Central memory CD8-positive, alpha-beta T cell (primary cell): ENCODE measurements around the gene GFPT1.
A peak's percentile ranks its signal among the peaks of the same experiment; 100 is the strongest.

Source experiments
- ATAC-seq: fragments of 150-1000 bp; cut with Tn5 transposase; replicated peaks from 2 replicates; pipeline ENCODE4 v1.10.0; 2022; ENCODE audit warnings: mild to moderate bottlenecking, moderate FRiP score, moderate number of reproducible peaks; ENCODE audit not compliant: poor library complexity, severe bottlenecking; ENCODE audit errors: extremely low read depth
- DNase-seq, 2 donors: peaks; one replicate each; pipeline ENCODE4 v3.0.0; 2021; ENCODE audit warnings: low spot score in 2 of 2
- H3K27ac Mint-ChIP-seq: one replicate; pipeline ENCODE4 v1.8.0; 2022; ENCODE audit warnings: low read depth, mild to moderate bottlenecking, moderate library complexity, mixed read lengths
- H3K27me3 Mint-ChIP-seq: one replicate; pipeline ENCODE4 v1.8.0; 2022; ENCODE audit warnings: mixed read lengths
- H3K36me3 Mint-ChIP-seq: one replicate; pipeline ENCODE4 v1.8.0; 2022; ENCODE audit warnings: mild to moderate bottlenecking, moderate library complexity, mixed read lengths; ENCODE audit not compliant: insufficient read depth
- H3K4me1 Mint-ChIP-seq: one replicate; pipeline ENCODE4 v1.8.0; 2022; ENCODE audit warnings: mixed read lengths
- H3K4me3 Mint-ChIP-seq: one replicate; pipeline ENCODE4 v1.8.0; 2022; ENCODE audit warnings: mild to moderate bottlenecking, moderate library complexity, mixed read lengths
- H3K9me3 Mint-ChIP-seq: one replicate; pipeline ENCODE4 v1.8.0; 2022; ENCODE audit warnings: mixed read lengths

The GFPT1 gene

DNA sequence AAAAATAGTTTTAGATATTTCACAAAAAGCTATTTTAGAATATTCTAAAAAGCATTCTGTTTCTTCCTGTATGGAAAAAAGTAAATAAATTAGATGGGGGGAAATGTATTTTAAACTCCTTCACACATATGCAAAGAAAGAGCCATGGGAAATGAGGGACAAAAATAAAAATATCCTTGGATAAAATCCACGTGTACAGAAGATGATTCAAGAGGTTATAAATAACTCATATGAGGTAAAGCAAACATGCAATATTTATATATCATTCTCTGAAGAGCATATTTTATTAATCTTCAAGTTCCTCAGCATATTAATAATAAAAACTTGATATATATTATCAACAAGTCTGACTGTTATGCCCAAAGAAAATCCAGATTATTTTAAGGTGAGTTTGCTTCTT lies 8.8 kb upstream of the GFPT1 start:
- Mint-ChIP-seq H3K4me3 (no peak overlapping the region), H3K36me3 (peaks cover 45% of the 10 kb centered on the region), H3K27me3 (no peaks in the 10 kb centered on the region), H3K27ac (no peak overlapping the region), H3K9me3 (no peaks in the 10 kb centered on the region), H3K4me1 (no peaks in the 10 kb centered on the region)
- ATAC-seq, result no peak
- no peak for DNase-seq

DNA sequence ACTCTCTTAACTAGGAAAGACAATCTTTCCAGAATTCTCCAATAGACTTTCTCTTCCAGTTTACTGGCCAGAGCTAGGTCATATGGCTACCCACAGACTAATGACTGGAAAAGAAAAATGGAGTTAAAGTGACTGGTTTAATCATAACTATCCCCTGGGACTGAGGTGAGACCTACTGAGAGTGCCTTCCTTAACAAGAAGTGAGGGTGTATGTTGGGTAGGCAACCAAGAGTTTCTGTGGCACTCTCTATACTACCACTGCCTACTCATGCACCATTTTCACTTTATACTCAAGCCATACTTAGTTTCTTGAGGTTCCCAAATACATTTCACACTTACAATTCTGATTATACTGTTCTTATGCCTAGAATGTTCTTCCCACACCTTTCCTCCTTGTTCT lies 6.9 kb upstream of the GFPT1 start:
- DNase-seq (no peak), ATAC-seq (no peak)
- H3K9me3 Mint-ChIP-seq, result no peaks in the 10 kb centered on the region
- H3K27me3 Mint-ChIP-seq, result no peaks in the 10 kb centered on the region
- H3K4me1 Mint-ChIP-seq, result no peaks in the 10 kb centered on the region
- H3K36me3 Mint-ChIP-seq, result peaks cover 29% of the 10 kb centered on the region
- no peak overlapping the region for H3K4me3 Mint-ChIP-seq
- no peak overlapping the region for H3K27ac Mint-ChIP-seq

DNA sequence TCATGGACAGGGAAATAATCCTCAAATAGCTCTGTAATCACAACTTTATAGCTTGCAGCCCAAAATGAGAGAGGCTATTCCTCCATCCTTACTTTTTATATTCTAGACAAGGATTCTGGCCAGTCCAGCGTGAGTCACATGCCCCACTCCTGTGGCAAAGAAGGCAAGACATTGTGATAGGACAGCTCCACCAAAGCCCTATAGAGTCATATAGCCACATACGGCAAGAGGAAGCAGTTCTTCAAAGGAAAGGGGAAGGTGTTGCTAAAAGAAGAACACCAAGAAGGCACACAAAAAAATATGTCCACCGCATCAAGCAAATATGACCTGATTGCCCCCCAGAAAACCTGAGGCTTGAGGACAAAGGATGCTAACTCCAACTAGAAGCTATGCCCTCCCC lies 3.4 kb upstream of the GFPT1 start:
- peaks cover 22% of the 10 kb centered on the region for H3K4me1 Mint-ChIP-seq
- ATAC-seq (no peak), DNase-seq (no peak)
- no peaks in the 10 kb centered on the region for H3K9me3 Mint-ChIP-seq
- H3K36me3 Mint-ChIP-seq, result peaks cover 8% of the 10 kb centered on the region
- H3K4me3 Mint-ChIP-seq, result no peak overlapping the region
- no peaks in the 10 kb centered on the region for H3K27me3 Mint-ChIP-seq
- no peak overlapping the region for H3K27ac Mint-ChIP-seq

DNA sequence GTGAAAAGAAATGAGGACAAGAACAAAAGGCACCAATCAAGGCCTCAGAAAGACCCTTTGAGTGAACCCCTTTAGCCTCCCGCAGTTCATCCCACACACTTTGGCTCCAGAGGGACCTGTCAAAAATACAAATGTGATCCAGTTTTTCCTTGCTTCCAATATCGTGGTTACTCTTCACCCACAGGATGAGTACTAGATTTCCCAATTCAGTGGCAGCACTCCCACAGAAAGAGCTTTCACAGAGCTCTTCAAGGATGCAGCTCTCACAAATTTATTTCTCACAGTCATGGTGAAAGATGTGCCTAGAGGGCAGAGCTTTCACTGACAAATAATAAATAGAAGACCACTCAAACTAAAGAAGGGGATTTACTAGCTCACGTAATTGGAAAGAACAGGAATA lies 3.0 kb upstream of the GFPT1 start:
- no peak overlapping the region for H3K4me3 Mint-ChIP-seq
- DNase-seq (no peak), ATAC-seq (no peak)
- H3K27ac Mint-ChIP-seq, result no peak overlapping the region
- H3K4me1 Mint-ChIP-seq, result peaks cover 22% of the 10 kb centered on the region
- peaks cover 7% of the 10 kb centered on the region for H3K36me3 Mint-ChIP-seq
- H3K27me3 Mint-ChIP-seq, result no peaks in the 10 kb centered on the region
- no peaks in the 10 kb centered on the region for H3K9me3 Mint-ChIP-seq

DNA sequence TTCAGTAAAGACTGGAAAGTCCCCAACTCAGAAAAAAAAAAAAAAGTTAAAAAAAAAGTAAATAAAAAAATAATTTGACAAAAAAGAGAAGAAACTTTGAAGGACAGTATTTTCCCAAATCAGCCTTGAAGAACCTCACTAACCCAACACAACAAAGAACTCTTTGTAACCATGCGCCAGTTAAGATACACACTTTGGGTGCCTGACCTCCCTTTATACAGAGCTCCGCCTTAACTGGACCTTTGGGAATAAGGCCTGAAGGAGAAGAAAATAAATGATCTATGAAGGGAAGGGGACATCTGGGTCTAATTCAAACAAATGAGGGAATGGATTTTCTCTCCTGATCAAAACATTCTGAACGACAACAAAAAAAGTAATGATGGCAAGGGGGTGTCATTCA lies 2.2 kb upstream of the GFPT1 start:
- DNase-seq (no peak), ATAC-seq (no peak)
- no peak overlapping the region for H3K27ac Mint-ChIP-seq
- no peak overlapping the region for H3K4me3 Mint-ChIP-seq
- H3K9me3 Mint-ChIP-seq, result no peaks in the 10 kb centered on the region
- peaks cover 5% of the 10 kb centered on the region for H3K36me3 Mint-ChIP-seq
- H3K27me3 Mint-ChIP-seq, result no peaks in the 10 kb centered on the region
- peaks cover 22% of the 10 kb centered on the region for H3K4me1 Mint-ChIP-seq

DNA sequence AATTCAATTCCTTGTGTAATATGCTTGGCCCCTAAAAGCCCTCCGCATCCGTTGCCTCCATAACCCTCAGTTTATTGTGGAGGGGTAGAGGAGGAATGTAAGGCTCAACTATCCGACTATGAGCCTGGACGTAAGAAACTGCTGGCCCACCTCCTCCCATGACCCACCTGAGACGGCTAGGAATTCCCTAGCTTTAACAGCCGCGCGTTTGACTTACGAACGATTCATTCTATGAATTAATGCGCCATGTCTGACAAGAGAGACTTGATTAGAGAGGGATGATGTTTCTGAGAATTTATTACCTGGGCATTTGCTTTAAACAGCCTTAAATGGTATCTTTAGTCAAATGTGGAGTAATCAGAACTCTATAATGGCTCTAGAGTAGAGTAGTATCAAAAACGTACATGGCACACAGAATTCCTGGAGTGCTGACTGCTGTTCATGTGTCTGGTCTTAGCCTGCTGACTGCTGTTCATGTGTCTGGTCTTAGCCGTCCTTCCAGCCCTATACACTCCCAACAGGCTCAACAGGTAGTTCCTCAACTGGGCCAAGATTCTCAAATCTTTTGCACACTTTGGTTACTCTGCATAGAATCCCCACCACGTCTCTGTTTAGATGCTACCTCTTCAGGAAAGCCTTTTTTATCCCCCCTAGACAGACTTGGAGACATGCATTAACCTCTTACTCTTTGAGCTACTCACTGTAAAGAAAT lies 899 bp upstream of the GFPT1 start:
- H3K4me1 Mint-ChIP-seq, result peaks cover 27% of the 10 kb centered on the region
- H3K27me3 Mint-ChIP-seq, result no peaks in the 10 kb centered on the region
- DNase-seq, result no peak
- peak overlapping the region; percentile 86 for H3K4me3 Mint-ChIP-seq
- no peaks in the 10 kb centered on the region for H3K9me3 Mint-ChIP-seq
- H3K36me3 Mint-ChIP-seq, result peaks cover 2% of the 10 kb centered on the region
- H3K27ac Mint-ChIP-seq, result peak overlapping the region; percentile 73
- ATAC-seq, result no peak

DNA sequence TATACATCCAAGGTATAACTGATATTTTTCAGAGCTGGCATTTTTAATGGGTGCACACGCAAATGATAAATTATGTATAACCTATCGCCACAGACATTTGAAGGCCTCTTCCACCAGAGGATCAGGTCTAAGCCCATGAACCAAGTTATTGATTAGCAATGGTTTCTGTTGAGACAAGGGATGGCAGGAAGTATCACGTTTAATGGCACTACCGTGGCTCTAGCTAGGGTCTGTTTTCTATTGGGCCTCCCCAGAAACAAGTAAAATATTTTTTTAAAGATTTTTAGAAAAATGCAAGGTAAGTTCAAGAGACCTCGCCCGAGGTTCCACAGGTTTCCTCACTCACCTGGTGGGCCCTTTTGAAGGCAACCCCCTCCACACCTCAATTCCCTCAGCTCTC lies 667 bp downstream of the GFPT1 start:
- Mint-ChIP-seq H3K9me3 (no peaks in the 10 kb centered on the region), H3K27me3 (no peaks in the 10 kb centered on the region), H3K4me1 (peaks cover 40% of the 10 kb centered on the region), H3K27ac (peak overlapping the region; percentile 73), H3K4me3 (peak overlapping the region; percentile 86), H3K36me3 (peaks cover 4% of the 10 kb centered on the region)
- DNase-seq, result no peak
- no peak for ATAC-seq

DNA sequence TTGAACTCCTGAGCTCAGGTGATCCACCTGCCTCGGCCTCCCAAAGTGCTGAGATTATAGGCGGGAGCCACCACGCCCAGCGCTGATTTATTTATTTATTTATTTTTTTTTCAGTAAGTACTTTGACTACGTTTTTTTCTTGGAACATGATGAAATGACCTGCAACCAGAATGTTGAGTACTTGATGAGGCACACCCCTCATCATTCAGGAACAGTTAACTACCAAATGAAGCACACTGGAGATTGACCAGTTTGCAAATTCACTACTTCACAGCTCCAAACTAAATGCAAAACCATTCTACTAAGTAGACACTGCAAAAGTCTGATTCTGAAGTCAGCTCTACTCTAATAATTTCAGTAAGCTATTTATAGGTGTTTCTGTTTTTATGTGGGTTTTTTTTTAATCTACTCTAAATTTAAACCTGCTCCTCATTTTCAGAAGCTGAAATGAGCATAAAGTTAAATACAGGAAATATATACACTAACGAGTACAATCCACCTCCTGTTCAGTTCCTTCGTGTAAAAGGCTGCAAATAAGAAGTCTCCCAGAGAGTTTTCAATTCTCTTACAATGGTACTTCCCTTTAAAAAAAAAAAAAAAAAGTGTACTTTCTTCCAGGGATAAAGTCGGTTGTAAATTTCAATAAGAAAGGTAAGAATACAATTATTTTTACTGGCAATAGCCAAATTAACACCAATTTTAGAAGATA lies 1.4 kb downstream of the GFPT1 start:
- Mint-ChIP-seq H3K27ac (no peak overlapping the region), H3K4me3 (peak overlapping the region; percentile 86), H3K4me1 (peaks cover 44% of the 10 kb centered on the region), H3K27me3 (no peaks in the 10 kb centered on the region), H3K9me3 (no peaks in the 10 kb centered on the region), H3K36me3 (peaks cover 5% of the 10 kb centered on the region)
- ATAC-seq, result no peak
- no peak for DNase-seq

DNA sequence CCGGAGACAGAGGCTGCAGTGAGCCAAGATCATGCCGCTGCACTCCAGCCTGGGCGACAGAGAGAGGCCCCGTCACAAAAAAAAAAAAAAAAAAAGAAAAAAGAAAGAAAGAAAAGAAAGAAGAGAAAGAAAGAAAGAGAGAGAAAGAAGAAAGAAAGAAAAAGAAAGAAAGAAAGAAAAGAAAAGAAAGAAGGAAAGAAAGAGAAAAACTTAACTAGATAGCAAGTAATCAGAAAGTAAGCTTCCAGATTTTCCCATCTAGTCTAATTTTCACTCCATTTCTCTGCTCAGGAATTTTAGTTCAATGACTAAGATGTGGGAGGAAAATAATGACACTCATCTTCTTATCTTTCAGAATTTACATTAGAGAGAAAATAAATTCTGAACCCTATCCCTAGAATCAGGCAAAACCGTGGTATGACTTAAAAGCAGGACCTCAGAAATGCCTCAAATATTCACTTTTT lies 2.4 kb downstream of the GFPT1 start:
- DNase-seq (no peak), ATAC-seq (no peak)
- H3K36me3 Mint-ChIP-seq, result peaks cover 5% of the 10 kb centered on the region
- no peaks in the 10 kb centered on the region for H3K27me3 Mint-ChIP-seq
- peaks cover 49% of the 10 kb centered on the region for H3K4me1 Mint-ChIP-seq
- H3K4me3 Mint-ChIP-seq, result no peak overlapping the region
- H3K27ac Mint-ChIP-seq, result peak overlapping the region; percentile 71
- no peaks in the 10 kb centered on the region for H3K9me3 Mint-ChIP-seq

DNA sequence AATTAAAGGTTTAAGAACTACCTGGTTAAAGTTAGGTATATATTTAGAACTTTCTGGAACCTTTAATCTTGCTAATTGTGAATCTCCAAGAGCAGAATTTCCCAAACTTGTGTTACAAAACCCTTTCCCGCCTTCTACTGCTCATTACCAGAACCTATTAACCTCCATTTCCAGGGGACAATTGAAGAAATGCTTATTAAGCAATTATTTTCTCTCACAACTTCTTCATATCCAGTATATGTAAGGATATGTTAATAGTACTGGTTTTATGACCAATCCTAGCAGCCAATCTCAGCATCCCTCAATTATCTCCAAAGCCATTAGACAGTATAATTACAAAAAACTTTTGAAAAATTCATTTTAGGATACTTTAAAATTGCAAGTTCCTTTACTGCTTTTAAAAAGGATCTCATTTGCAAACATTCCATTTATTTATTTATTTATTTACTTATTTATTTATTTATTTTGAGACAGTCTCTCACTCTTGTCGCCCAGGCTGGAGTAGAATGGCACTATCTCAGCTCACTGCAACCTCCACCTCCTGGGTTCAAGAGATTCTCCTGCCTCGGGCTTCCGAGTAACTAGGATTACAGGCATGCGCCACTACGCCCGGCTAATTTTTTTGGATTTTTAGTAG lies 3.7 kb downstream of the GFPT1 start:
- H3K36me3 Mint-ChIP-seq, result peaks cover 5% of the 10 kb centered on the region
- no peaks in the 10 kb centered on the region for H3K27me3 Mint-ChIP-seq
- no peak overlapping the region for H3K27ac Mint-ChIP-seq
- no peak for ATAC-seq
- no peak overlapping the region for H3K4me3 Mint-ChIP-seq
- no peak for DNase-seq
- no peaks in the 10 kb centered on the region for H3K9me3 Mint-ChIP-seq
- H3K4me1 Mint-ChIP-seq, result peaks cover 48% of the 10 kb centered on the region

DNA sequence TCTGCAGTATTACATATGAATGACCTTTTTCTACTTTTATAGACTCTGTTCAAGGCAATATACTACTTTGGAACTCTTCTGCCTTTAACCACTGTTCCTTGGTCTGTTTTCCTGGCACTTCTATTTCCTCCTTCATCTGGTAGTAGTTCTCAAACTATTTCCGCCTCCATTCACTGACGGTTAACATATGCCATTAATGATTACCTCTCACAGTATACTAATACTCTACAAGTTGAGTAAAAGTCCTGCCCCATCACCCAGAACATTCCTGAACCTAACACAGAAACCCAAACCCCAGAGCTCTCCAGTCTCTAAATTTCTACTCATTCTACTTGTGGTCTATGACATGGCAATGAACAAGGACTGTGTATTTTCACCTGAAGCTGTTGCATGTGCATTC lies 4.5 kb downstream of the GFPT1 start:
- DNase-seq (no peak), ATAC-seq (no peak)
- Mint-ChIP-seq H3K9me3 (no peaks in the 10 kb centered on the region), H3K27ac (peak overlapping the region; percentile 42), H3K27me3 (no peaks in the 10 kb centered on the region), H3K4me3 (no peak overlapping the region), H3K4me1 (peaks cover 40% of the 10 kb centered on the region), H3K36me3 (peaks cover 5% of the 10 kb centered on the region)

DNA sequence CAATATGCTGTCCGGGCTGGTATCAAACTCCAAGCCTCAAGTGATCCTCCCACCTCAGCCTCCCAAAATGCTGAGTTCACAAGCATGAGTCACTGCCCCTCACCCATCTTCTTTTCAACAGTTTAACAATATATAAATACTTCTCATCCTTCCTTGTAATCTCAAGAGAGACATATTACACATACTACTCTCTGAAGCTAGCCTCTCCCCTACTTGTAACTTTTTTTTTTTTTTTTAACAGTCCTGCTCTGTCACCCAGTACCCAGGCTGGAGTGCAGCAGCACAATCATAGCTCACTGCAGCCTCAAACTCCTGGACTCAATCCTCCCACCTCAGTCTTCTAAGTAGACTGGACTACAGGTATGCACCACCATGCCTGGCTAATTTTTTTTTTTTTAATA lies 5.7 kb downstream of the GFPT1 start:
- DNase-seq (no peak), ATAC-seq (no peak)
- Mint-ChIP-seq H3K27me3 (no peaks in the 10 kb centered on the region), H3K4me3 (no peak overlapping the region), H3K36me3 (peaks cover 3% of the 10 kb centered on the region), H3K9me3 (no peaks in the 10 kb centered on the region), H3K27ac (peak overlapping the region; percentile 90), H3K4me1 (peaks cover 34% of the 10 kb centered on the region)
